H9 (cell line): ENCODE results near the gene SPSB3. TPM values are rescaled to one million over a fixed set of nuclear protein-coding genes. Genes with fewer than 3 reads are reported as not detected.
A peak's percentile ranks its signal among the peaks of the same experiment; 100 is the strongest.

Experiments
- DNase-seq: peaks from one replicate; pipeline ENCODE4 v3.0.0-alpha.2; 2017
- H2AFZ ChIP-seq: one replicate; pipeline ENCODE4 v1.6.1; 2013; ENCODE audit warnings: mild to moderate bottlenecking, low read length, control low read depth, moderate library complexity
- H2AK5ac ChIP-seq: 2 replicates; pipeline ENCODE4 v1.6.1; 2013; ENCODE audit warnings: low read length, control low read depth, mixed read lengths; ENCODE audit not compliant: insufficient read length
- H2BK120ac ChIP-seq: one replicate; pipeline ENCODE4 v1.6.1; 2013; ENCODE audit warnings: low read depth, mild to moderate bottlenecking, low read length, control low read depth, inconsistent platforms; ENCODE audit not compliant: poor library complexity, severe bottlenecking
- H2BK12ac ChIP-seq: 2 replicates; pipeline ENCODE4 v1.6.1; 2013; ENCODE audit warnings: low read length, control low read depth, mixed read lengths, low read depth; ENCODE audit not compliant: insufficient read length
- H2BK15ac ChIP-seq: 2 replicates; pipeline ENCODE4 v1.6.1; 2013; ENCODE audit warnings: low read depth, low read length, control low read depth
- H2BK20ac ChIP-seq: one replicate; pipeline ENCODE4 v1.6.1; 2013; ENCODE audit warnings: low read depth, mild to moderate bottlenecking, low read length, control low read depth, inconsistent platforms; ENCODE audit not compliant: poor library complexity, severe bottlenecking
- H2BK5ac ChIP-seq: 2 replicates; pipeline ENCODE4 v1.6.1; 2013; ENCODE audit warnings: low read length, control low read depth, mixed read lengths; ENCODE audit not compliant: insufficient read length
- H3K14ac ChIP-seq: 2 replicates; pipeline ENCODE4 v1.6.1; 2013; ENCODE audit warnings: low read length, control low read depth; ENCODE audit not compliant: insufficient read depth
- H3K18ac ChIP-seq: 2 replicates; pipeline ENCODE4 v1.6.1; 2013; ENCODE audit warnings: low read depth, mild to moderate bottlenecking, mixed read lengths, low read length, control low read depth; ENCODE audit not compliant: insufficient read length
- H3K23ac ChIP-seq: 2 replicates; pipeline ENCODE4 v1.6.1; 2013; ENCODE audit warnings: low read length, control low read depth, mixed read lengths, low read depth; ENCODE audit not compliant: insufficient read length
- H3K23me2 ChIP-seq: 2 replicates; pipeline ENCODE4 v1.6.1; 2013; ENCODE audit warnings: low read depth, mild to moderate bottlenecking, mixed read lengths, low read length, control low read depth; ENCODE audit not compliant: insufficient read length, poor library complexity, severe bottlenecking
- H3K27ac ChIP-seq: 2 replicates; pipeline ENCODE4 v1.5.1; 2013; ENCODE audit warnings: low read length, control low read depth, mixed read lengths, low read depth; ENCODE audit not compliant: insufficient read length
- H3K27me3 ChIP-seq: 2 replicates; pipeline ENCODE4 v1.6.1; 2013; ENCODE audit warnings: low read length, control low read depth, inconsistent platforms; ENCODE audit not compliant: insufficient read depth
- H3K4ac ChIP-seq: 2 replicates; pipeline ENCODE4 v1.6.1; 2013; ENCODE audit warnings: low read depth, mild to moderate bottlenecking, control low read depth, inconsistent platforms, low read length, moderate library complexity
- H3K4me1 ChIP-seq: 2 replicates; pipeline ENCODE4 v1.6.1; 2013; ENCODE audit warnings: low read length, control low read depth, inconsistent platforms; ENCODE audit not compliant: insufficient read depth
- H3K4me2 ChIP-seq: 2 replicates; pipeline ENCODE4 v1.6.1; 2013; ENCODE audit warnings: low read length, control low read depth, mixed read lengths; ENCODE audit not compliant: insufficient read length, insufficient read depth
- H3K56ac ChIP-seq: 2 replicates; pipeline ENCODE4 v1.6.1; 2013; ENCODE audit warnings: low read depth, mild to moderate bottlenecking, mixed read lengths, low read length, control low read depth; ENCODE audit not compliant: insufficient read length
- H3K79me1 ChIP-seq: 2 replicates; pipeline ENCODE4 v1.6.1; 2013; ENCODE audit warnings: low read depth, mild to moderate bottlenecking, moderate library complexity, low read length, control low read depth, inconsistent platforms; ENCODE audit not compliant: insufficient read depth, poor library complexity, severe bottlenecking
- H3K79me2 ChIP-seq: 2 replicates; pipeline ENCODE4 v1.6.1; 2013; ENCODE audit warnings: low read length, control low read depth, inconsistent platforms; ENCODE audit not compliant: insufficient read depth
- H3K9ac ChIP-seq: 2 replicates; pipeline ENCODE4 v1.6.1; 2013; ENCODE audit warnings: low read length, control low read depth, mixed read lengths; ENCODE audit not compliant: insufficient read length; ENCODE audit errors: extremely low read depth
- H3K9me3 ChIP-seq: one replicate; pipeline ENCODE4 v1.6.1; 2013; ENCODE audit warnings: low read depth, low read length, inconsistent platforms; ENCODE audit not compliant: control insufficient read depth
- H3T11ph ChIP-seq: one replicate; pipeline ENCODE4 v1.6.1; 2013; ENCODE audit warnings: mild to moderate bottlenecking, low read length, control low read depth, inconsistent platforms
- H4K20me1 ChIP-seq: one replicate; pipeline ENCODE4 v1.6.1; 2013; ENCODE audit not compliant: control insufficient read depth, insufficient read length, insufficient read depth
- H4K5ac ChIP-seq: 2 replicates; pipeline ENCODE4 v1.6.1; 2013; ENCODE audit warnings: low read depth, mild to moderate bottlenecking, mixed read lengths, low read length, control low read depth; ENCODE audit not compliant: insufficient read length
- H4K8ac ChIP-seq: replicated peaks from 2 replicates; pipeline ENCODE4 v1.6.1; 2013; ENCODE audit warnings: low read length, control low read depth, mixed read lengths, low read depth; ENCODE audit not compliant: insufficient read length
- H4K91ac ChIP-seq: 2 replicates; pipeline ENCODE4 v1.6.1; 2013; ENCODE audit warnings: low read depth, mild to moderate bottlenecking, moderate library complexity, mixed read lengths, low read length, control low read depth; ENCODE audit not compliant: insufficient read length
- H3K27ac Mint-ChIP-seq, 3 experiments: 2 replicates in 2 of 3; 3 replicates in 1 of 3; pipeline ENCODE4 v1.8.0; 2020 to 2021; ENCODE audit warnings: mixed read lengths in 3 of 3, mild to moderate bottlenecking in 1 of 3, moderate library complexity in 1 of 3
- H3K27me3 Mint-ChIP-seq: 2 replicates; pipeline ENCODE4 v1.8.0; 2021; ENCODE audit warnings: low read depth, mild to moderate bottlenecking, moderate library complexity, mixed read lengths
- H3K36me3 Mint-ChIP-seq, 3 experiments: 2 replicates in 2 of 3; 3 replicates in 1 of 3; pipeline ENCODE4 v1.8.0; 2020 to 2021; ENCODE audit warnings: low read depth in 3 of 3, mixed read lengths in 3 of 3; ENCODE audit not compliant: insufficient read depth in 1 of 3
- H3K4me1 Mint-ChIP-seq, 2 experiments: 2 replicates each; pipeline ENCODE4 v1.8.0; 2020; ENCODE audit warnings: mixed read lengths in 2 of 2
- H3K4me3 Mint-ChIP-seq, 2 experiments: 2 replicates in 1 of 2; 3 replicates in 1 of 2; pipeline ENCODE4 v1.8.0; 2020 to 2021; ENCODE audit warnings: mild to moderate bottlenecking in 2 of 2, mixed read lengths in 2 of 2, moderate library complexity in 1 of 2
- H3K9me3 Mint-ChIP-seq, 2 experiments: 2 replicates in 1 of 2; 3 replicates in 1 of 2; pipeline ENCODE4 v1.8.0; 2020; ENCODE audit warnings: mild to moderate bottlenecking in 2 of 2, mixed read lengths in 2 of 2, moderate library complexity in 1 of 2
- CTCF ChIP-seq: fragments of 200-600 bp; sonication (generic); conservative IDR thresholded peaks from 3 replicates; pipeline ENCODE4 v1.8.0; 2021; ENCODE audit warnings: antibody characterized with exemption, mild to moderate bottlenecking
- WGBS: extraction: QIAGEN DNeasy Blood & Tissue Kit; methylation state at CpG from one replicate; pipeline ENCODE4 v1.1.7; 2013; ENCODE audit warnings: missing lambda C conversion rate, low lambda C conversion rate, mixed read lengths; ENCODE audit not compliant: insufficient read length; ENCODE audit errors: extremely low coverage; 5-methylcytosine and 5-hydroxymethylcytosine counted together
- total RNA-seq: library from RNA; stranded (reverse); gene quantifications from 2 replicates; pipeline ENCODE4 v1.2.1, GENCODE V29; 2021

Gene SPSB3
- total RNA-seq, 1 experiment from 2014 or later: 19.9 TPM

DNA sequence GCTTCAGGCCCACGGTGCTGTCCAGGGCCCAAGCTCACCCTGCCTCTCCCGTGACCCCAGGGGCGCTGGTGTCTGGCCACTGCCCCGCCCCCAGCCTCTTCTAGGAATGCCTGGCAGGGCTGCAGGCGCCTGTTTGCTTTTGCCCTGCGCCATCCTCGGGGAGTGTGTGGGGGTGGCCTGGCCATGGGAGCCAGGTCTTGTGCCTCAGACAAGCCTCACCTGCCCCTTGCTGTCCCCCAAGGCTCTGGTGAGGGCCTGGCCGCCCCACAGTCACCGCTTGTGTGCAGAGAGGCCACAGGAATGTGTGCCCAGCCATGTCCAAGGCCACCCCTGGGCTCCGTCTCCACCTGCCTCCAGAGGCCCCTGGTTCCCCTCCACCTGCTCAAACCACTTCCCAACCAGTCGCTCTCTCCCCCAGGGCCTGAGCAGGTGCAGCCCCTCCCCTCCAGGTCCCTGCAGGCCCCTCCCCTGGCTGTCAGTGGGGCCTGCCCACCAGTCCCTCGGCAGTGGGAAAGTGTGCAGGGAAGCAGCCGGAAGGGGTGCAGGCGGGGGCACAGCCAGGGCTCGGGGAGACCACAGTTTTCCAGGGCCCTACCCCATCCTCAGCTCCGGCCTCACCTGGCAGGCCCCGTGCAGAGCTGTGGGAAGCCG is 12.0 kb upstream of the SPSB3 start:
- H3K23me2 ChIP-seq: no peaks in the 10 kb centered on the region
- no peaks in the 10 kb centered on the region for H4K20me1 ChIP-seq
- H3K79me1 ChIP-seq: no peaks in the 10 kb centered on the region
- no peak overlapping the region for H2AK5ac ChIP-seq
- no peak overlapping the region for H2BK5ac ChIP-seq
- H3K9me3 ChIP-seq: no peaks in the 10 kb centered on the region
- no peak overlapping the region for H3T11ph ChIP-seq
- no peak overlapping the region for H3K27ac ChIP-seq
- H2BK120ac ChIP-seq: no peak overlapping the region
- no peak overlapping the region for H2BK15ac ChIP-seq
- peak; percentile 28 for DNase-seq
- no peak overlapping the region for H3K9ac ChIP-seq
- no peak overlapping the region for H3K56ac ChIP-seq
- no peaks in the 10 kb centered on the region for H3K27me3 ChIP-seq
- H3K23ac ChIP-seq: no peak overlapping the region
- H3K4me1 ChIP-seq: no peaks in the 10 kb centered on the region
- no peak overlapping the region for H2BK12ac ChIP-seq
- TF ChIP-seq CTCF: no peak
- H2AFZ ChIP-seq: no peak overlapping the region
- Mint-ChIP-seq H3K4me1 (no peaks in the 10 kb centered on the region), H3K27ac (no peak overlapping the region), H3K9me3 (peaks cover 25 to 27% of the 10 kb centered on the region in 2 experiments), H3K36me3 (peaks cover 11 to 20% (median 15%) of the 10 kb centered on the region in 3 experiments), H3K4me3 (no peak overlapping the region; a peak in 2 of 5 replicates), H3K27me3 (no peaks in the 10 kb centered on the region)
- no peak overlapping the region for H3K18ac ChIP-seq
- no CpG with 5 or more reads among the region's 18 CpGs for WGBS
- no peak overlapping the region for H3K4me2 ChIP-seq
- no peak overlapping the region for H4K5ac ChIP-seq
- no peak overlapping the region for H2BK20ac ChIP-seq
- H4K8ac ChIP-seq: no peak overlapping the region
- no peak overlapping the region for H4K91ac ChIP-seq
- no peak overlapping the region for H3K14ac ChIP-seq
- no peak overlapping the region for H3K4ac ChIP-seq
- no peaks in the 10 kb centered on the region for H3K79me2 ChIP-seq
